ENCODE results near the gene TMTC4.

The TMTC4 gene

GRCh38 chr13:100608906-100609305, 65.7 kb downstream of the TMTC4 start:
- TF ChIP-seq YY1 (IDR thresholded peaks at IDR 0.05; ENCODE audit: low read depth) (no peak), FOXM1 (IDR thresholded peaks at IDR 0.05; ENCODE audit: borderline replicate concordance, low read depth) (no peak), ZBTB7A (IDR thresholded peaks at IDR 0.05; ENCODE audit: low read depth) (no peak), TAF1 (IDR thresholded peaks at IDR 0.05; ENCODE audit: low read depth) (no peak), TEAD4 (IDR thresholded peaks at IDR 0.05) (no peak), EGR1 (IDR thresholded peaks at IDR 0.05) (no peak), CREB1 (IDR thresholded peaks at IDR 0.05; ENCODE audit: low read depth) (no peak), NFIC (IDR thresholded peaks at IDR 0.05) (no peak), RAD21 (IDR thresholded peaks at IDR 0.05; ENCODE audit: low read depth) (no peak), TCF12 (IDR thresholded peaks at IDR 0.05; ENCODE audit: low read depth) (no peak)
- TF ChIP-seq, protein P1, sequence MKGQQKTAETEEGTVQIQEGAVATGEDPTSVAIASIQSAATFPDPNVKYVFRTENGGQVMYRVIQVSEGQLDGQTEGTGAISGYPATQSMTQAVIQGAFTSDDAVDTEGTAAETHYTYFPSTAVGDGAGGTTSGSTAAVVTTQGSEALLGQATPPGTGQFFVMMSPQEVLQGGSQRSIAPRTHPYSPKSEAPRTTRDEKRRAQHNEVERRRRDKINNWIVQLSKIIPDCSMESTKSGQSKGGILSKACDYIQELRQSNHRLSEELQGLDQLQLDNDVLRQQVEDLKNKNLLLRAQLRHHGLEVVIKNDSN (IDR thresholded peaks at IDR 0.05), result no peak
- TF ChIP-seq, protein P2, sequence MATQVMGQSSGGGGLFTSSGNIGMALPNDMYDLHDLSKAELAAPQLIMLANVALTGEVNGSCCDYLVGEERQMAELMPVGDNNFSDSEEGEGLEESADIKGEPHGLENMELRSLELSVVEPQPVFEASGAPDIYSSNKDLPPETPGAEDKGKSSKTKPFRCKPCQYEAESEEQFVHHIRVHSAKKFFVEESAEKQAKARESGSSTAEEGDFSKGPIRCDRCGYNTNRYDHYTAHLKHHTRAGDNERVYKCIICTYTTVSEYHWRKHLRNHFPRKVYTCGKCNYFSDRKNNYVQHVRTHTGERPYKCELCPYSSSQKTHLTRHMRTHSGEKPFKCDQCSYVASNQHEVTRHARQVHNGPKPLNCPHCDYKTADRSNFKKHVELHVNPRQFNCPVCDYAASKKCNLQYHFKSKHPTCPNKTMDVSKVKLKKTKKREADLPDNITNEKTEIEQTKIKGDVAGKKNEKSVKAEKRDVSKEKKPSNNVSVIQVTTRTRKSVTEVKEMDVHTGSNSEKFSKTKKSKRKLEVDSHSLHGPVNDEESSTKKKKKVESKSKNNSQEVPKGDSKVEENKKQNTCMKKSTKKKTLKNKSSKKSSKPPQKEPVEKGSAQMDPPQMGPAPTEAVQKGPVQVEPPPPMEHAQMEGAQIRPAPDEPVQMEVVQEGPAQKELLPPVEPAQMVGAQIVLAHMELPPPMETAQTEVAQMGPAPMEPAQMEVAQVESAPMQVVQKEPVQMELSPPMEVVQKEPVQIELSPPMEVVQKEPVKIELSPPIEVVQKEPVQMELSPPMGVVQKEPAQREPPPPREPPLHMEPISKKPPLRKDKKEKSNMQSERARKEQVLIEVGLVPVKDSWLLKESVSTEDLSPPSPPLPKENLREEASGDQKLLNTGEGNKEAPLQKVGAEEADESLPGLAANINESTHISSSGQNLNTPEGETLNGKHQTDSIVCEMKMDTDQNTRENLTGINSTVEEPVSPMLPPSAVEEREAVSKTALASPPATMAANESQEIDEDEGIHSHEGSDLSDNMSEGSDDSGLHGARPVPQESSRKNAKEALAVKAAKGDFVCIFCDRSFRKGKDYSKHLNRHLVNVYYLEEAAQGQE (IDR thresholded peaks at IDR 0.05; ENCODE audit: low read depth), result no peak
- TF ChIP-seq, protein P3, sequence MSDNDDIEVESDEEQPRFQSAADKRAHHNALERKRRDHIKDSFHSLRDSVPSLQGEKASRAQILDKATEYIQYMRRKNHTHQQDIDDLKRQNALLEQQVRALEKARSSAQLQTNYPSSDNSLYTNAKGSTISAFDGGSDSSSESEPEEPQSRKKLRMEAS (IDR thresholded peaks at IDR 0.05), result no peak

DNA sequence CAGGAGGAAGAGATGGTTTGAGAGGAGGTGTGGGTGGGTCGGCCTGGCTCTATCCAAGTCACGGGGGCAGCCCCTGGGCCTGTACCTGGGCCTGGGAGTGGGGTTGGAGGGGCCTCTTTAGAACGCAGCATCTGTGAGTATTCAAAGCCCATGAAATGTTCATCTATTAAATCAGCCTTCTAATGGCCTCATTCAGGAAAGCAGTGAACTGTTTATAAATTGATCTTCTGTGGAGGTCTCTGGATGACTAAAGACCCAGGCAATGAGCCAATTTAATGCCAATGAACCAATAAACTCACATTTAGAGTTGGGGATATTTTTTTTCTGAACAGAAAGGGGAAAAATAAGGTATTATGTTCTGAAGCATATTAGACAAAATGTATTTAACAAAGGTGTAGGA, 66.1 kb downstream of the TMTC4 start:
- TF ChIP-seq ZBTB7A (IDR thresholded peaks at IDR 0.05; ENCODE audit: low read depth), result no peak
- TF ChIP-seq EGR1 (IDR thresholded peaks at IDR 0.05), result no peak
- TF ChIP-seq, protein P2 (IDR thresholded peaks at IDR 0.05; ENCODE audit: low read depth), result no peak
- TF ChIP-seq TEAD4 (IDR thresholded peaks at IDR 0.05), result no peak
- TF ChIP-seq EP300 (IDR thresholded peaks at IDR 0.05; ENCODE audit: borderline replicate concordance), result no peak
- TF ChIP-seq TAF1 (IDR thresholded peaks at IDR 0.05; ENCODE audit: low read depth), result no peak

DNA sequence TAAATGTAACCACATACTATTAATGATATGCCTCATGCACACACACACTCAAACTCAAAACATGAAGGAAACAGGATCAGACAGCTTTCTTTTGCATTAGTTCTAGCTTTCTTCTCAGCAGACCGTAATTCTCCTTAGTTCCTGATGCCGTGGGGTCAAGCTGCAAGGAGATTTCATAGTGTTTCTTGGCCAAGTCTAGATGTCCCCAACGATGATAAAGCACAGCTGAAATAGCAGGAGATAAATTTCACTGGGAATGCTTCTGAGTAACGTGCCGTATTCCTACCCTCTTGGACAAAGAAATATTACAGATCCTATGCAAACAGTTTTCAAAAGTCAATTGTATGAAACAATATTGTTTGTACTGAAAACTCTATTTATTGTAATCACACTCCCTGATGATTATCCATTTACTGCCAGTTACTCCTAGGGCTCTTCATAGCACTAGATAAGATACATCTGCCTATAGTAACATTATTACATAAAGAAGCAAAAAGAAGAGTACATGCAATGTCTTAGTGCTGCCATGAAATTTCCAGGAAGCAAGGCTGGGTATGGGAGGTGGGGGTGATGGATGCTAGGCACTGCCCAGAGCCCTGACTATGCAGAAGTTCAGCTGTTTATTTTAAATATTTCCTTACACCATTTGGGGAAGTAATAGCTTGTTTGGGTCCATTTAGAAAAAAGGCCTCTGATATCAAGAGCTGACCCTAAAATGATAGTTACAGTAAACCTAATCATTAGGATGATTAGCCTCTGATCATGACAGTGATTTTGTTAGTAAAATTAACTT, 69.5 kb downstream of the TMTC4 start:
- TF ChIP-seq NFIC (IDR thresholded peaks at IDR 0.05) (no peak), TEAD4 (IDR thresholded peaks at IDR 0.05) (no peak), CREB1 (IDR thresholded peaks at IDR 0.05; ENCODE audit: low read depth) (no peak), CEBPB (IDR thresholded peaks at IDR 0.05) (no peak), YY1 (IDR thresholded peaks at IDR 0.05; ENCODE audit: low read depth) (no peak), RAD21 (IDR thresholded peaks at IDR 0.05; ENCODE audit: low read depth) (no peak), TAF1 (IDR thresholded peaks at IDR 0.05; ENCODE audit: low read depth) (no peak), TCF12 (IDR thresholded peaks at IDR 0.05; ENCODE audit: low read depth) (no peak), FOXM1 (IDR thresholded peaks at IDR 0.05; ENCODE audit: borderline replicate concordance, low read depth) (no peak), EP300 (IDR thresholded peaks at IDR 0.05; ENCODE audit: borderline replicate concordance) (no peak), ZBTB7A (IDR thresholded peaks at IDR 0.05; ENCODE audit: low read depth) (no peak), EGR1 (IDR thresholded peaks at IDR 0.05) (no peak)
- TF ChIP-seq, protein P2 (IDR thresholded peaks at IDR 0.05; ENCODE audit: low read depth), result no peak
- TF ChIP-seq, protein P1 (IDR thresholded peaks at IDR 0.05), result no peak
- TF ChIP-seq, protein P3 (IDR thresholded peaks at IDR 0.05), result no peak

DNA sequence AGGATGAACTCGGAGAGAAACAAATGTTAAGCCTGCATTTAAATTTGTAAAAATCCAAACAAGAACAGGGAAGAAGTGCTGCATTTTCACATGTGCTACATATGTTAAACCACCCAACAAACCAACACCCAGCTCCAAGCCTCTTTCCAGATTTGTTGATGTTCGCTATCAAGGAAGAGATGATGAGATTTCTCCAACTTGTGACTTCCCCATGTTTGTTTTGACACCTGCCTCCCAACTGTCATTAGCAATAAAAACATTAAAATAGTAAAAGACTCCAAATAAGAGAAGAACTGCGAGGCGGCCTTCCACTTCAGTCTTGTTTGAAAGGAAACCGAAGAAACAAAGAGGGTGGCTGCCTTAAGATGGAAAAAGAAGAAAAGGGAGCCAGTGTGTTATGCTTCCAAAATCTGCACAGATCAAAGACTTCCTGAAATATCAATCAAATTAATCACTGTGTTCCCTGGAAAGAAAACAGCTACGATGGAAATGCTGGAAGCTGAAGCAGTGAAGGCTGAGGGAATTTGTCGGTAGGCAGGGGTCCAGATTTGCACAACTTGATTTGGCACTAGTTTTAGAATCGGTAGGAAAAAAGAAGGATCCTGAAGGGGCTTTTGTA, 72.0 kb downstream of the TMTC4 start:
- TF ChIP-seq TCF12 (IDR thresholded peaks at IDR 0.05; ENCODE audit: low read depth) (no peak), NFIC (IDR thresholded peaks at IDR 0.05) (no peak), ZBTB7A (IDR thresholded peaks at IDR 0.05; ENCODE audit: low read depth) (no peak), YY1 (IDR thresholded peaks at IDR 0.05; ENCODE audit: low read depth) (no peak), CEBPB (IDR thresholded peaks at IDR 0.05) (no peak), EGR1 (IDR thresholded peaks at IDR 0.05) (no peak), CREB1 (IDR thresholded peaks at IDR 0.05; ENCODE audit: low read depth) (no peak), TAF1 (IDR thresholded peaks at IDR 0.05; ENCODE audit: low read depth) (no peak), EP300 (IDR thresholded peaks at IDR 0.05; ENCODE audit: borderline replicate concordance) (no peak), RAD21 (IDR thresholded peaks at IDR 0.05; ENCODE audit: low read depth) (no peak), FOXM1 (IDR thresholded peaks at IDR 0.05; ENCODE audit: borderline replicate concordance, low read depth) (no peak), TEAD4 (IDR thresholded peaks at IDR 0.05) (no peak)
- TF ChIP-seq, protein P2 (IDR thresholded peaks at IDR 0.05; ENCODE audit: low read depth), result no peak
- TF ChIP-seq, protein P3 (IDR thresholded peaks at IDR 0.05), result no peak
- TF ChIP-seq, protein P1 (IDR thresholded peaks at IDR 0.05), result no peak
